HFF-Myc (cell line): ENCODE measurements around the gene FREM1.

ENCODE experiments used
- DNase-seq: peaks from one replicate; pipeline ENCODE4 v3.0.0-alpha.2; 2011; ENCODE audit warnings: low read depth; ENCODE audit errors: extremely low read depth
- H3K4me3 ChIP-seq: replicated peaks from 2 replicates; pipeline ENCODE4 v1.5.1; 2011; ENCODE audit warnings: low read depth, mild to moderate bottlenecking, control low read depth, low read length
- TF ChIP-seq, protein P1 (sequence below): IDR thresholded peaks from 2 replicates; pipeline ENCODE4 v1.5.1; 2012; ENCODE audit warnings: mild to moderate bottlenecking, low read depth, low read length, control low read depth; ENCODE audit errors: missing control alignments

The FREM1 gene

DNA sequence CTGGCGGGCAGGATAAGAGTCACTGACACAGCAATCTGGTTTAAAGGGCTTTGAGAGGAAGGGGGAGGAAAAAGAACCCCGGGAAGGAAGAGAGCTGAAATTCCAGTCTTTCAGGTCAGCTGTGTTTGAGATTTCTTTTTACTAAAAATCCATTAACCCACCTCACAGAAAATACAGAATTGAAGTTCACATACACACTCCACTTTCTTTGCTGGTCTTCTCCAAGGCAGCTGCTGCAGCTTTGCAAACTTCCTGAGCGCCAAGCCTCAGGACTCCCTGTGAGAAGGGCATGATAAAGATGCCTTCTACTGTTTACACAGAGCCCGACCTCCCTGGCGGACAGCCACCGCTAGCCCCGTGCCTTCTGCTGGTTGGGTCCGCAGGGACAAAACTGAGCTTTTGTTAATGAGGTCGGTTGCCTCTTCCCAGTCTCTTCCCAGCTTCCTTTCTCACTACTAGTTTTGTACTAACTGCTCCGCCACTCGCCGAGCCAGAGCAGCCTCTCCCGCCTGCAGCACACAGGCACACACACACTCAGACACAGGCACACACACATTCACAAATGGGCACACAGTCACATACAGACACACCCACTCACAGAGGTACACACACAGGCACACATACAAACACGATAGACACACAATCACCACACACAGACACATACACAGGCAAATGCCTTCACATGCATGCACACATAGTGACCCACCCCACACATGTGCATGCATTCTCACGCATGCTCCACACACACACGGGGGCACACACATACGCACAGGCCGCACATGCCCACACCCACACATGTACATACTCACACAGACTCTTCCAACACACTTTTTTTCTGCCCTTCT, at the start of gene FREM1:
TSS of gene FREM1 (minus strand) at position 468 of the 845 bp plus-strand sequence. CDS start 41,451 bp downstream, outside the sequence.
- TF ChIP-seq, protein P1, sequence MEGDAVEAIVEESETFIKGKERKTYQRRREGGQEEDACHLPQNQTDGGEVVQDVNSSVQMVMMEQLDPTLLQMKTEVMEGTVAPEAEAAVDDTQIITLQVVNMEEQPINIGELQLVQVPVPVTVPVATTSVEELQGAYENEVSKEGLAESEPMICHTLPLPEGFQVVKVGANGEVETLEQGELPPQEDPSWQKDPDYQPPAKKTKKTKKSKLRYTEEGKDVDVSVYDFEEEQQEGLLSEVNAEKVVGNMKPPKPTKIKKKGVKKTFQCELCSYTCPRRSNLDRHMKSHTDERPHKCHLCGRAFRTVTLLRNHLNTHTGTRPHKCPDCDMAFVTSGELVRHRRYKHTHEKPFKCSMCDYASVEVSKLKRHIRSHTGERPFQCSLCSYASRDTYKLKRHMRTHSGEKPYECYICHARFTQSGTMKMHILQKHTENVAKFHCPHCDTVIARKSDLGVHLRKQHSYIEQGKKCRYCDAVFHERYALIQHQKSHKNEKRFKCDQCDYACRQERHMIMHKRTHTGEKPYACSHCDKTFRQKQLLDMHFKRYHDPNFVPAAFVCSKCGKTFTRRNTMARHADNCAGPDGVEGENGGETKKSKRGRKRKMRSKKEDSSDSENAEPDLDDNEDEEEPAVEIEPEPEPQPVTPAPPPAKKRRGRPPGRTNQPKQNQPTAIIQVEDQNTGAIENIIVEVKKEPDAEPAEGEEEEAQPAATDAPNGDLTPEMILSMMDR, result no peak
- DNase-seq, result no peak
- H3K4me3 ChIP-seq, result no peak within 1 kb of the TSS

DNA sequence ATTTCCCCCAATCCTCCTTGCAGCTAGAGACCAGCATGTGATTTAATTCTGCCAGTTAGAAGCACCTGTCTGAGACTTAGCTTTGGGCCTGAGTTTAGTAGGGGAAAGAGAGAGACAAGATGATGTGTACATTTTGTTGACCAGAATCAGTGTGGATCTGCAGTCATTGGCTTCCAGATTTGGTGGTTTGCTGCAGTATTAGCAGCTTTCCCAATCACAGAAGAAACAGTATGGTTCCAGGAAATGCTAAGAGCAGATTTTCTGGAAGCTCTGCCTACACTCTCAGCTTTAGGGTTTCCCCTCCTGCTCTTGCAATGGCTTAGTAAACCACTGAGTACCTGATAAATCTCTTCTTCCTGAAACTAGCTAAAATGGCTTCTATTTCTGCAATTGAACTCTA, 48.8 kb upstream of the FREM1 start:
- TF ChIP-seq, protein P1, result no peak
- no peak overlapping the region for H3K4me3 ChIP-seq
- no peak for DNase-seq

DNA sequence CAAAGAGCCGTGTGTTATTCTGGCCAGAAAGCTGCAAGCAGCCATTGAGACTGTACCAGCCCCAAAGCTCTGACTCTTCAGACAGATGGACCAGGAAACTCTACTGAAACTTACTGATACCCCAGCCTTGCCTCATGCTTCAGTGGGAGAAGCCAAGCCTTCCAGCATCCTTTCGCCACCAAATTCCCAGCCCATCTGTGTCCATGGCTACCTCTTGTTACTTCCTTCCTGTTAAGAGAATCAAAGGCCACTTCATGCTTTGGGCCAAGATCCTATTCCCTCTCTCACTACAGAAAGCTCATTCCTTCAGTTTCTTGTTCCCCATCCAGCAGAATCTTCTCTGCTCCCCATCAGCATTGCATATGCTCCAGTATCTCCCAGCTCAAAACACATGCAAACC, 46.9 kb upstream of the FREM1 start:
- DNase-seq, result no peak
- TF ChIP-seq, protein P1, result no peak
- H3K4me3 ChIP-seq, result no peak overlapping the region

DNA sequence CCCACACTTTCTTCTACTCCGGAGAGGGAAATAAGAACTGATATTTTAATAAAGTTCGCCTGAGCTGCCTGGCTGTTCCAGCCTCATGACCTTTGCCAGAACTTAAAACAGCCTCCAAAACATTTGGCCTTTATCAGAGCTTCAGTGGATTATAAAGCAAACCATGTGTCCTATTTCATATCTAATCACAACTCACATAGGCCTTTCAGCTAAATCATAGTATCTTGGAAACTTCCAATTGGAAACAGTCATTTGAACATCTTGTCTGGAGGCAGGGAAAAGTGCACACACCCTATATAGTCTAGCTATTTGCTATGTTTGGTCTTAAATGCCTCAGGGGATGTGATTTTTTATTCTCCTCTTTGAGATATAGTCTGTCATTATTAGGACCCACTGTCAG, 46.0 kb upstream of the FREM1 start:
- DNase-seq, result no peak
- TF ChIP-seq, protein P1, result no peak
- no peak overlapping the region for H3K4me3 ChIP-seq

DNA sequence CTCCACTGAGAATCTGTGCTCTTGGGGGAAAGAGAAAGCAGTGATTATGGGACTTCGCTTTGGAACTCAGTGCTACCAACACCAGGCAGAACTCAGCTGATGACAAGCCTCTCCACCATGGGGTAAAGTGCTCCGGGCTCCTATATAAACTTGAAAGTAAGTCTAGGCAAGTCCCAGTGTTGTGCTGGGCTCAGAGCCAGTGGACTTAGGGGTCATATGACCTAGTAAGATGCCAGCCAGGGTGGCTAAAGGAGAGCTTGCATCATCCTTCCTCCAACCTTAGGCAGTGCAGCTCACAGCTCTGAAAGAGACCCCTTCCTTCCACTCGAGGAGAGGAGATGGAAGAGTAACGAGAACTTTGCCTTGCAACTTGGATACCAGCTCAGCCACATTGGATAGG, 35.1 kb upstream of the FREM1 start:
- TF ChIP-seq, protein P1, result no peak
- no peak overlapping the region for H3K4me3 ChIP-seq
- DNase-seq, result no peak

DNA sequence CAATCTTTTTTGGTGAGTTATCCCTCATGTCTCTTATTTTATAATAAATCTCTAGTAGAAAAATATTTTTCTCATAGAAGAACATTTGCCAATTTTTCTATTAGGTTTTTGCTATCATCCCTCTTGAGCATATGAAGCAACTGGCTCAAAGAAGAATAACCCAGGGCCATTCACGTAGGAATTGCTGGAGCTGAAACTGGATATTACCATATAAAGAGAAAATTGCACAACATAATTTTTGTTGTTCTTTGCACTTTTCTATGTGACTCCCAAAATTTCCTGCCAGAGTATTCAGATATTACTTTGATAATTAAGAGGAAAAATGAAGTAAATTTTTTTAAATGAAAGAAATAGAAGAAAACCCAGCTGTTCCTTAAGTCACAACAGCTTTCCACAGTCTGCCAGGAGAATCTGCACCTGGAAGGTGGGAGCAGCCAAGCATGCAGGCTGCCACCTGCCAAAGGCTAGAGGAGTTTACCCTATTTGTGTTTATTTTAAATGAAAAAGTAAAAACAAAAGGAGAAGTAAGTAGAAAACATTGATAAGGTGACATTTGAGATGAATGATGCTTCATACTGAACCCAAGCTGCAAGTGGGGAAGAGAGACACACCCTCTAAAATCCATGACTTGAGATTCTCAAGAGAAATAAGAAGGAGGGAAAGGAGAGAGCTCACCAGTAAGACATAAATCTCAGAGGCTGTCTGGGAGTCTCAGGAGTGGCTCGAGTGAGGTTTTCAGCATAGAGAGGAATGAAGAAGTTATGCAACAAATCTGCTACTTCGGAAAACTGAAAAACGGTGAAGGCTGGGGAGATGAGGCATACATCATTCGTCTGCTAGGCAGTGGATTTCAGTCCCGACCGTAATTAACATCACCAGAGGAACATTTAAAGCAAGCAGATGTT, 31.5 kb upstream of the FREM1 start:
- TF ChIP-seq, protein P1, result no peak
- DNase-seq, result no peak

More for the DNA sequence above, 31.5 kb upstream of the FREM1 start:
- H3K4me3 ChIP-seq, result no peak overlapping the region
